ENCODE data around the gene TMCC2.

TMCC2 gene

GRCh38 chr1:205319081-205320018 is 91.6 kb downstream of the TMCC2 start:
- in situ Hi-C loops (cut with HindIII; ENCODE audit: low sequenced_read_pairs): no loop called here

- in situ Hi-C loops (cut with HindIII; ENCODE audit: low sequenced_read_pairs): no loop called here
Observed at GRCh38 chr1:205321162-205321958, 93.6 kb downstream of the TMCC2 start, which contains the start of gene NUAK2. Gene NUAK2, minus strand, starts transcription at chr1:205321745. Its CDS starts 117 bp downstream, at chr1:205321628.

GRCh38 chr1:205321959-205322283 is 94.2 kb downstream of the TMCC2 start:
- in situ Hi-C loops (cut with HindIII; ENCODE audit: low sequenced_read_pairs): no loop called here
